ENCODE data around the gene PSMG3.

DNA sequence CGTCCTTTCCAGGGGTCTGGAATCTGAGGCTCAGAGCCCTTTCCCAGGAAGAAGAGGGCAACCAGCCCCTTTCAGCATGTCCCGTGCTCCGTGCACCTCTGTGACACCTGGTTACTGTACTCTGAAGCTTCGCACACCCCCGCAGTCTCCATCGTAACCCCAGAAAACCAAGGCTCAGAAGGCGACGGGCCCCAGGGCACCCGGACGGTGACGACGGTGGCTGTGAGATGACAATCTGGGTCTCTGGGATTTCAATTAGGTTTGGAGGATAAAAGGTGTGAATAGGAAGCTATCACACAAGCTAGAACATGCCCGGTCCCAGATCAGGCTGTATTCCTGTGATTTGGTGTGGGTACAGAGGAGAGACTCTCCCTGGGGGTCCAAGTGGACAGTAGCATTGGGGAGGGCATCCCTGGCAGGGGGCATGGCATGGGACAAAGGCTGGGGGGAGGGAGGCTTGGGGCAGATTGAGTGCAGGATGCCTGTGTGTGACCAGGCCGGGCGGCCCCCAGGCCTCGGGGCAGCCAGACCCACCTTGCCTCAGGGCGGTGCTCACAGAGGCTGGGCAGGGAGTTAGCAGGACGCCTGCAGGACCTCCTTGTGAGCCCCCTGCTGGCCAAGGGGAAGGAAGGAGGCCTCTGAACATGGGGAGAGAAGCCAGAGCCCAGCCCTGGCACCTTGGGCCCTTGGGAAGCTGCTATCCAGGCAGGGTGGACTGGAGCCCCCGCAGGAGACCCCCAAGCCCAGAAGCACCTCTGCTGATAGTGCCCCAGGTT, 23.4 kb upstream of the PSMG3 start:
- TF ChIP-seq MYBL2 (CRISPR knock-in tag; IDR thresholded peaks at IDR 0.05) (no peak), PRDM15 (CRISPR knock-in tag; IDR thresholded peaks at IDR 0.05) (no peak), TCF7 (CRISPR knock-in tag; IDR thresholded peaks at IDR 0.05; ENCODE audit: low read depth) (no peak), ZNF532 (CRISPR knock-in tag; IDR thresholded peaks at IDR 0.05; ENCODE audit: borderline replicate concordance) (no peak), ZNF423 (CRISPR knock-in tag; IDR thresholded peaks at IDR 0.05) (no peak), JUN (CRISPR knock-in tag; IDR thresholded peaks at IDR 0.05) (no peak), ZNF317 (CRISPR knock-in tag; IDR thresholded peaks at IDR 0.05; ENCODE audit: borderline replicate concordance, low read depth) (no peak), ESRRA (CRISPR knock-in tag; IDR thresholded peaks at IDR 0.05; ENCODE audit: borderline replicate concordance) (no peak)
- TF ChIP-seq, protein P1, sequence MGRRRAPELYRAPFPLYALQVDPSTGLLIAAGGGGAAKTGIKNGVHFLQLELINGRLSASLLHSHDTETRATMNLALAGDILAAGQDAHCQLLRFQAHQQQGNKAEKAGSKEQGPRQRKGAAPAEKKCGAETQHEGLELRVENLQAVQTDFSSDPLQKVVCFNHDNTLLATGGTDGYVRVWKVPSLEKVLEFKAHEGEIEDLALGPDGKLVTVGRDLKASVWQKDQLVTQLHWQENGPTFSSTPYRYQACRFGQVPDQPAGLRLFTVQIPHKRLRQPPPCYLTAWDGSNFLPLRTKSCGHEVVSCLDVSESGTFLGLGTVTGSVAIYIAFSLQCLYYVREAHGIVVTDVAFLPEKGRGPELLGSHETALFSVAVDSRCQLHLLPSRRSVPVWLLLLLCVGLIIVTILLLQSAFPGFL (CRISPR knock-in tag; IDR thresholded peaks at IDR 0.05; ENCODE audit: borderline replicate concordance) = no peak
- TF ChIP-seq, protein P2, sequence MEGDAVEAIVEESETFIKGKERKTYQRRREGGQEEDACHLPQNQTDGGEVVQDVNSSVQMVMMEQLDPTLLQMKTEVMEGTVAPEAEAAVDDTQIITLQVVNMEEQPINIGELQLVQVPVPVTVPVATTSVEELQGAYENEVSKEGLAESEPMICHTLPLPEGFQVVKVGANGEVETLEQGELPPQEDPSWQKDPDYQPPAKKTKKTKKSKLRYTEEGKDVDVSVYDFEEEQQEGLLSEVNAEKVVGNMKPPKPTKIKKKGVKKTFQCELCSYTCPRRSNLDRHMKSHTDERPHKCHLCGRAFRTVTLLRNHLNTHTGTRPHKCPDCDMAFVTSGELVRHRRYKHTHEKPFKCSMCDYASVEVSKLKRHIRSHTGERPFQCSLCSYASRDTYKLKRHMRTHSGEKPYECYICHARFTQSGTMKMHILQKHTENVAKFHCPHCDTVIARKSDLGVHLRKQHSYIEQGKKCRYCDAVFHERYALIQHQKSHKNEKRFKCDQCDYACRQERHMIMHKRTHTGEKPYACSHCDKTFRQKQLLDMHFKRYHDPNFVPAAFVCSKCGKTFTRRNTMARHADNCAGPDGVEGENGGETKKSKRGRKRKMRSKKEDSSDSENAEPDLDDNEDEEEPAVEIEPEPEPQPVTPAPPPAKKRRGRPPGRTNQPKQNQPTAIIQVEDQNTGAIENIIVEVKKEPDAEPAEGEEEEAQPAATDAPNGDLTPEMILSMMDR (IDR thresholded peaks at IDR 0.05) = no peak
- TF ChIP-seq, protein P3, sequence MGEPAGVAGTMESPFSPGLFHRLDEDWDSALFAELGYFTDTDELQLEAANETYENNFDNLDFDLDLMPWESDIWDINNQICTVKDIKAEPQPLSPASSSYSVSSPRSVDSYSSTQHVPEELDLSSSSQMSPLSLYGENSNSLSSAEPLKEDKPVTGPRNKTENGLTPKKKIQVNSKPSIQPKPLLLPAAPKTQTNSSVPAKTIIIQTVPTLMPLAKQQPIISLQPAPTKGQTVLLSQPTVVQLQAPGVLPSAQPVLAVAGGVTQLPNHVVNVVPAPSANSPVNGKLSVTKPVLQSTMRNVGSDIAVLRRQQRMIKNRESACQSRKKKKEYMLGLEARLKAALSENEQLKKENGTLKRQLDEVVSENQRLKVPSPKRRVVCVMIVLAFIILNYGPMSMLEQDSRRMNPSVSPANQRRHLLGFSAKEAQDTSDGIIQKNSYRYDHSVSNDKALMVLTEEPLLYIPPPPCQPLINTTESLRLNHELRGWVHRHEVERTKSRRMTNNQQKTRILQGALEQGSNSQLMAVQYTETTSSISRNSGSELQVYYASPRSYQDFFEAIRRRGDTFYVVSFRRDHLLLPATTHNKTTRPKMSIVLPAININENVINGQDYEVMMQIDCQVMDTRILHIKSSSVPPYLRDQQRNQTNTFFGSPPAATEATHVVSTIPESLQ (CRISPR knock-in tag; IDR thresholded peaks at IDR 0.05) = no peak
- TF ChIP-seq, protein P4, sequence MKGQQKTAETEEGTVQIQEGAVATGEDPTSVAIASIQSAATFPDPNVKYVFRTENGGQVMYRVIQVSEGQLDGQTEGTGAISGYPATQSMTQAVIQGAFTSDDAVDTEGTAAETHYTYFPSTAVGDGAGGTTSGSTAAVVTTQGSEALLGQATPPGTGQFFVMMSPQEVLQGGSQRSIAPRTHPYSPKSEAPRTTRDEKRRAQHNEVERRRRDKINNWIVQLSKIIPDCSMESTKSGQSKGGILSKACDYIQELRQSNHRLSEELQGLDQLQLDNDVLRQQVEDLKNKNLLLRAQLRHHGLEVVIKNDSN (CRISPR knock-in tag; IDR thresholded peaks at IDR 0.05) = no peak
- TF ChIP-seq, protein P5, sequence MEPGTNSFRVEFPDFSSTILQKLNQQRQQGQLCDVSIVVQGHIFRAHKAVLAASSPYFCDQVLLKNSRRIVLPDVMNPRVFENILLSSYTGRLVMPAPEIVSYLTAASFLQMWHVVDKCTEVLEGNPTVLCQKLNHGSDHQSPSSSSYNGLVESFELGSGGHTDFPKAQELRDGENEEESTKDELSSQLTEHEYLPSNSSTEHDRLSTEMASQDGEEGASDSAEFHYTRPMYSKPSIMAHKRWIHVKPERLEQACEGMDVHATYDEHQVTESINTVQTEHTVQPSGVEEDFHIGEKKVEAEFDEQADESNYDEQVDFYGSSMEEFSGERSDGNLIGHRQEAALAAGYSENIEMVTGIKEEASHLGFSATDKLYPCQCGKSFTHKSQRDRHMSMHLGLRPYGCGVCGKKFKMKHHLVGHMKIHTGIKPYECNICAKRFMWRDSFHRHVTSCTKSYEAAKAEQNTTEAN (CRISPR knock-in tag; IDR thresholded peaks at IDR 0.05) = no peak
- TF ChIP-seq, protein P6, sequence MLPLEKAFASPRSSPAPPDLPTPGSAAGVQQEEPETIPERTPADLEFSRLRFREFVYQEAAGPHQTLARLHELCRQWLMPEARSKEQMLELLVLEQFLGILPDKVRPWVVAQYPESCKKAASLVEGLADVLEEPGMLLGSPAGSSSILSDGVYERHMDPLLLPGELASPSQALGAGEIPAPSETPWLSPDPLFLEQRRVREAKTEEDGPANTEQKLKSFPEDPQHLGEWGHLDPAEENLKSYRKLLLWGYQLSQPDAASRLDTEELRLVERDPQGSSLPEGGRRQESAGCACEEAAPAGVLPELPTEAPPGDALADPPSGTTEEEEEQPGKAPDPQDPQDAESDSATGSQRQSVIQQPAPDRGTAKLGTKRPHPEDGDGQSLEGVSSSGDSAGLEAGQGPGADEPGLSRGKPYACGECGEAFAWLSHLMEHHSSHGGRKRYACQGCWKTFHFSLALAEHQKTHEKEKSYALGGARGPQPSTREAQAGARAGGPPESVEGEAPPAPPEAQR (CRISPR knock-in tag; IDR thresholded peaks at IDR 0.05) = no peak
